SH-SY5Y (cell line): ENCODE measurements around the gene GAK.

ENCODE experiments used
- GATA2 ChIP-seq: IDR thresholded peaks from 2 replicates; pipeline ENCODE4 v1.6.1; 2011; ENCODE audit warnings: mild to moderate bottlenecking, low read depth, low read length
- GATA3 ChIP-seq: IDR thresholded peaks from 2 replicates; pipeline ENCODE4 v1.6.1; 2011; ENCODE audit warnings: low read depth, mild to moderate bottlenecking, low read length, moderate library complexity

GAK gene

GRCh38 chr4:839675-840443, 92.3 kb downstream of the GAK start:
- no peak for TF ChIP-seq GATA3
- TF ChIP-seq GATA2 = no peak

- no peak for TF ChIP-seq GATA3
- TF ChIP-seq GATA2 = no peak
Measured at GRCh38 chr4:837772-838171, 94.3 kb downstream of the GAK start.

GRCh38 chr4:836750-837301, 95.3 kb downstream of the GAK start:
- TF ChIP-seq GATA2 = no peak
- no peak for TF ChIP-seq GATA3

- no peak for TF ChIP-seq GATA3
- no peak for TF ChIP-seq GATA2
Measured at GRCh38 chr4:836003-836511, 96.1 kb downstream of the GAK start.

- TF ChIP-seq GATA2 = peak; percentile 87
- no peak for TF ChIP-seq GATA3
Measured at GRCh38 chr4:835148-836002, 96.7 kb downstream of the GAK start.

GRCh38 chr4:834368-835147, 97.6 kb downstream of the GAK start:
- no peak for TF ChIP-seq GATA3

- TF ChIP-seq GATA3 = no peak
- no peak for TF ChIP-seq GATA2
Measured at GRCh38 chr4:833731-834367, 98.3 kb downstream of the GAK start.

GRCh38 chr4:833156-833555, 99.0 kb downstream of the GAK start:
- TF ChIP-seq GATA3 (no peak), GATA2 (no peak)

GRCh38 chr4:832536-832935, 99.6 kb downstream of the GAK start:
- no peak for TF ChIP-seq GATA3
- no peak for TF ChIP-seq GATA2

- no peak for TF ChIP-seq GATA3
- TF ChIP-seq GATA2 = no peak
Measured at GRCh38 chr4:832108-832507, 100.0 kb downstream of the GAK start.

GRCh38 chr4:831483-831805, 100.7 kb downstream of the GAK start:
- TF ChIP-seq GATA2 = no peak
- no peak for TF ChIP-seq GATA3

GRCh38 chr4:830601-831482, 101.3 kb downstream of the GAK start:
- TF ChIP-seq GATA2 (no peak), GATA3 (no peak)
